ENCODE measurements around the gene TRAPPC8.
"Not testable (repeated sequence)": the region's sequence is repeated elsewhere in the genome, so short reads cannot be mapped to it uniquely, and the experiment has no call there.

Gene TRAPPC8

GRCh38 chr18:31941010-31941809 lies 1.7 kb downstream of the TRAPPC8 start:
- no peak for DNase-seq

DNA sequence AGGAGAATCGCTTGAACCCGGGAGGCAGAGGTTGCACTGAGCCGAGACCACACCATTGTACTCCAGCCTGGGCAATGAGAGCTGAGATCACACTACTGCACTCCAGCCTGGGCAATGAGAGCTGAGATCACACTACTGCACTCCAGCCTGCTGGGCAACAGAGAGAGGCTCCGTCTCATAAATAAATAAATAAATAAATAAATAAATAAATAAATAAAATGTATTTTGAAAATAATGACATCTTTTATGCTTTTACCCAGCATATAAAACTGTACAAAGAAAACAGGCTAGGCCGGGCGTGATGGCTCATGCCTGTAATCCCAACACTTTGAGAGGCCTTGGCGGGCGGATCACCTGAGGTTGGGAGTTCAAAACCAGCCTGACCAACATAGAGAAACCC lies 8.2 kb downstream of the TRAPPC8 start:
- not testable (repeated sequence) for DNase-seq

DNA sequence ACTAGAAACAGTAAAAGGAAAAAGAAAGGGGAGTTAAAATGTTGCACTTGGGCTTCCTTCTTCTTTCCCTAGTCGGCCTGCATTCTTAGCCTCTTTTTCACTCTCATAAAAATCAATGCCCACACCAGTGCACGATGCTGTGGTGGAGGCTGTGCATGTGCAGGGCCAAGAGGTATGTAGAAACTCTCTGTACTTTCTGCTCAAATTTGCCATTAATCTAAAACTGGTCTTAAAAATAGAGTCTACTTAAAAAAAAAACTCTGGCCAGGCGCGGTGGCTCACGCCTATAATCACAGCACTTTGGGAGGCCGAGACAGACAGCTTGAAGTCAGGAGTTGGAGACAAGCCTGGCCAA lies 11.1 kb downstream of the TRAPPC8 start:
- no peak for DNase-seq

DNA sequence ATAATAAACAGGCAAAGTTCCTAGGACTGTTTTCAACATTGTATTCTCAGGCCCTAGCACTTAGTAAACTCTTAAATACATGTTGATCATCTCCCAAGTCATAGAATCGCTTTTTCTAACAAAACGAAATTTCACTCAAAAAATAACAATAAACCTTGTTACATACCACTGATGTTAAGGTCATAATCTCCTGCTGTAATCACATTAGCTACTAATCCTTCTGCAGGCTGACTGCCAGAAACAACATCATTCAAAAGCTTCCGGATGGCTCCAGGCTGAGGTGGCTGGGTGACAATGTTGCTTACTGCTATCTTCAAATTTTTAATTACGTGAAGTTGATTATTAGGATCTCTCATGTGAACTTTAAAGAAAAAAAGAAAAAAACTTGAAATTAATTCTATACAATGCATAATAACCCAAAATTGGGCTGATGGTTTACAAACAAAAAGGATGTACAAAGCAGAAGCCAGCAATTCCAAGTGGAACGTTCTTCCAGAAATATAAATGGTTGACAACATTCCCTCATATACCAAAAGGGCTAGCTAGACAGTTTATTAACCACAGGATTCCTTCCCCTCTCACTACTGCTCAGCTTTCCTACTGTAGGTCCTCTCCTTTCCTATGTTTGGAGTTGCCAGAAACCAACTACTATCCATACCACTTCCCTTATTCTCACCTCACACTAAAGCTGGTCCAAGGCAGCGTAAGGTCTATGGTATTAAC lies 11.6 kb downstream of the TRAPPC8 start:
- DNase-seq = no peak

GRCh38 chr18:31929273-31929672 lies 13.7 kb downstream of the TRAPPC8 start:
- DNase-seq = no peak

DNA sequence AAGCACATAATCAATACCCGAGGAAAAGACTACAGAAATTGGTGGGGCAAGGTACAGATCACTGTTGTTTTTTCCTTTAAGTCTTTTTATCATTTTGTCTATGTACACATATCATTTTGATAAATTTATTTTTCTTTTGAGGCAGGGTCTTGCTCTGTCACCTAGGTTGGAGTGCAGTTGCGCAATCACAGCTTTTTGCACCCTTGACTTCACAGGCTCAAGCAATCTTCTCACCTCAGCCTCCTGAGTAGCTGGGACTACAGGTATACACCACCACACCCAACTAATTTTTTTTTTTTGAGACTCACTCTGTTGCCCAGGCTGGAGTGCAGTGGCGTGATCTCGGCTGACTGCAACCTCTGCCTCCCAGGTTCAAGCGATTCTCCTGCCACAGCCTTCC lies 15.9 kb downstream of the TRAPPC8 start:
- DNase-seq = not testable (repeated sequence)

GRCh38 chr18:31920277-31920676 lies 22.7 kb downstream of the TRAPPC8 start:
- no peak for DNase-seq

GRCh38 chr18:31919366-31919765 lies 23.6 kb downstream of the TRAPPC8 start:
- DNase-seq = not testable (repeated sequence)

DNA sequence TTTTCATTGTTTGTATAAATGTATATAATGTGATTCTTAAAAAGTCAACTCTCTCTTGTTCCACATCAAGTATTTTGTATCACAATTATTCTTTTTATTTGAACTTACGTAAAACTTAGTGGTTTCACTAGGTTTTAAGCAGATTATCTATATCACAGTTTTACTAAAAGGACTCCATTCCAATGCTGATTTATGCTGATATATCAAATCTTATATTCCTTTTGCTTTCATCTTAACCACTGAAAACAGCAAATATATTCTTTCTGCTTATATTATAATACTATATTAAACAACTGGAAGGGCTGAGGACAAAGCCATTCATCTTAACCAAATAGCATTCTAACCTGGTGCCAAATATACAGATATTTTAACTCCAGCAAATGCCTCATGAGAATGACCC lies 24.2 kb downstream of the TRAPPC8 start:
- DNase-seq = no peak

DNA sequence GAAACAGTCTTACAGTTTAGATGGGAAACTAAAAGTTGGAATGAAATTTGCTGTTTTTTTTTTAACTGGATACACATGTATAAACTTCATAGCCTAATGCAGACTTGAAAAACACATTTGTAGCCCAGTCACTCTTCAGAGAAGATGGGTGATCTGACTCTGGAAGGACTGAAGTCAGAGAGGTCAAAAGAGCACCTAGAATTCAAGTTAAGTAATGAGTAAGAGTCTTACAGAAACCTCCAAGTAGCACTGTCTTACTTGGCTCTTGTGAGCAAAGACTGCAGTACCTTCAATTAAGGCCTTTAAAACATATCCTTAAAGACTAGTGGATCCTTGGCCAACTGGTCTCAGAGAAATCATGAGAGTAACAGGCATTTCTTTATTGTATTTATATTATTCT lies 41.9 kb downstream of the TRAPPC8 start:
- DNase-seq = no peak

DNA sequence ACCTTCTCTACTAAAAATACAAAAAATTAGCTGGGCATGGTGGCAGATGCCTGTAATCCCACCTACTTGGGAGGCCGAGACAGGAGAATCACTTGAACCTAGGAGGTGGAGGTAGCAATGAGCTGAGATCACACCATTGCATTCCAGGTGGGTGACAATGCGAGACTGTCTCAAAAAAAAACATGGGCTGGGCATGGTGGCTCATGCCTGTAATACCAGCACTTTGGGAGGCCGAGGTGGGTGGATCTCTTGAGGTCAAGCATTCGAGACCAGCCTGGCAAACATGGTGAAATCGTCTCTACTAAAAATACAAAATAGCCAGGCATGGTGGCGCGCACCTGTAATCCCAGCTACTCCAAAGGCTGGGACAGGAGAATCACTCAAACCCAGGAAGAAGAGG lies 43.2 kb downstream of the TRAPPC8 start:
- DNase-seq = not testable (repeated sequence)

DNA sequence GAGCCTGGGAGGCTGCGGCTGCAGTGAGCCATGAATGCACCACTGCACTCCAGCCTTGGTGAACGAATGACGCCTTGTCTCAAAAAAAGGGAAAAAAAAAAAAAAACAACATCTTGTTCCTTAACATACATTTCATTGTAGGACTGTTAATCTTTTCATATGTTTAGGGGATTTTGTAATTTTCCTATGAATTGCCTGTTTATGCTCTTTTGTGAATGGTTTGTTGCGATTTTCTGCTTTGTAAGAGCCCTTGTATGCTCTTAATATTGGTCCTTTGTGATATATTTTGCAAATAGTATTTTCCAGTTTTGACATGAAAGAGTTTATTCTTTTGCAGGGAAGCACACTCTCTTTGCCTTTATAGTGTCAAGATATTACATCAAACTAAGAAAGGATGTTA lies 50.0 kb downstream of the TRAPPC8 start:
- no peak for DNase-seq

DNA sequence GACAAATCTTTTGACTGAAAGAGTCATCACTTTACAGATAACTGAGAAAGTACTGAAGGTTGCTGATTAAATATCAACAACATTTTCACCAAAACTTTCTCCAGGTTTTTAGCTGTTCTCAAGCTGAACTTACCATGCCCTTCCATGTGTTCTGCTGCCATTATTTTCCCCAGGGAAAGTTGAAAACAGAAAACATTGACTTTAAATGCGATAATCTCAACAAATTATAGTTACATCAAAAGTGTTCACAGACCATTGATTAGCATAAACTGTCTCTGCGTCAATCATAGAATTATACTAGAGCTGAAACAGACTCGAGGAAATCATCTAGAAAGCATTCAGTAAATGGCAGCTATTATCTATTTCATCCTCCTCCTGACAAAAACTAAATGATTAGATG lies 51.4 kb downstream of the TRAPPC8 start:
- no peak for DNase-seq

- DNase-seq = no peak
These were observed 58.9 kb downstream of the TRAPPC8 start for GRCh38 chr18:31884020-31884419.

DNA sequence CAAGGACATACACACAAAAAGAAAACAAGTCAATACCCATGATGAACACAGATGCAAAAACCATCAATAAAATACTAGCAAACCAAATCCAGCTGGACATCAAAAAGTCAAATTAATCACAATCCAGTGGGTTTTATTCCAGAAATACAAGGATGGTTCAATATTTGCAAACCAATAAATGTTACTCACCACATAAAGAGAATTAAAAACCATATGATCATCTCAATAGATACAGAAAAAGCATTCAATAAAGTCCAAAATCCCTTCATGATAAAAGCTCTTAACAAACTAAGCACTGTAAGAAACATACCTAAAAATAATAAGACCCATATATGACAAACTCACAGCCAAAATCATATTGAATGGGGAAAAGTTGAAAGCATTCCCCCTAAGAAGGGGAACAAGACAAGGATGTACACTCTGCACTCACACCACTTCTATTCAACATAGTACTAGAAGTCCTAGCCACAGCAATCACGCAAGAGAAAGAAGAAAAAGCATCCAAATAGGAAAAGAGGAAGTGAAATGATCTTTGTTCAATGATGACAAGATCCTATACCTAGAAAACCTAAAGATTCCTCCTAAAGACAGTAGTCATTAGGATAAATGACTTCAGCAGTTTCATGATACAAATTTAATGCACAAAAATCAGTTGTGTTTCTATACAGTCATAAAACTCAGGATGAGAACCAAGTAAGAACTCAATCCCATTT lies 62.6 kb downstream of the TRAPPC8 start:
- no peak for DNase-seq

DNA sequence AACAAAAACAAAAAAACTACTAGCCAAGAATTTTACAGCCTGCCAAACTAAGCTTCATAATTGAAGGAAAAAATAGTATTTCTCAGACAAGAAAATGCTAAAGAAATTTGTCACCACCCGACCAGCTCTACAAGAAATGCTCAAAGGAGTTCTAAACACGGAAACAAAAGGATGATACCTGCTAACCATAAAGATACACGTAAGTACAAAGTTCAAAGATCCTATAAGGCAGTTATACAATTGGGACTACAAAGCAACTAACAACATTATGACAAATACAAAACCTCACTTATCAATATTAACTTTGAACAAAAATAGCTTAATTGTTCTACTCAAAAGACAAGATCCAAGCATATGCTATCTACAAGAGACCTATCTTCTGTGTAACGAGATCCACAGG lies 64.6 kb downstream of the TRAPPC8 start:
- no peak for DNase-seq

DNA sequence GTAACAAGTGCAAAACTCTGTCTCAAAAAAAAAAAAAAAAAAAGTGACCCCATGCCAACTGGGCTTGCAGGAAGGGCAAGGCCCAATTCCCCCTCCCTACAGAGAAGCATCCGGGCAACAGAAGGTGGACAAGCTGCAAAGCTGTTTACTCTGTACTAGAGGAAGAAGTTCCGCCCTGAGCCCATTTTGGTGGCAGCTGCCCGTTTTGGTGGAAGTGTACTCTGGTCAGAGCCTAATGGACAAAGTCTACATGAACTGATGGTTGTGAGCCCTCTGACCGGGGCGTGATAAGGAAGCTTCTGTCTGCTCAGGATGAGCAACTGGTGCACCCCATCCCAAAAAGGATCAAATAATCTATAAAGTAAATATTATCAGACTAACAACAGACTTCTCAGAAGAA lies 65.0 kb downstream of the TRAPPC8 start:
- no peak for DNase-seq

DNA sequence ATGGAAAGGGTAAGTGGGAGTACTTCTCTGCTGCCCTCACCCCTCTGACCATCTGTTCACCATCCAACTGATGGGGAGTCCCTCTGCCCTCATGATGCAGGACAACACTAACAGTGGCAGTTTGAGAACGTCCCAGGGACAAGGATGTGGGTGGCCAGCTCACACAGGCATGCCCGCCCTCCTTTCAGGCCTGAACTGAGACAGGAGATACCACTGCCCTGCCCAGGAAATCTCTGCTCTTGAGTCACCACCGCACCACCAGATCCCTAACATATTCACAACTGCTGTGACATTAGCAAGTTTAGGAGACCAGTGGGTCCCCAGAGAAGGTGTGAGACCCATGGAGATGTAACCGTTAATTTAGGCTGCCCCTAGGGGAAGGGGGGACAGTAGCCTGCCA lies 66.2 kb downstream of the TRAPPC8 start:
- no peak for DNase-seq

- no peak for DNase-seq
These were observed 67.6 kb downstream of the TRAPPC8 start for GRCh38 chr18:31875301-31875700.

DNA sequence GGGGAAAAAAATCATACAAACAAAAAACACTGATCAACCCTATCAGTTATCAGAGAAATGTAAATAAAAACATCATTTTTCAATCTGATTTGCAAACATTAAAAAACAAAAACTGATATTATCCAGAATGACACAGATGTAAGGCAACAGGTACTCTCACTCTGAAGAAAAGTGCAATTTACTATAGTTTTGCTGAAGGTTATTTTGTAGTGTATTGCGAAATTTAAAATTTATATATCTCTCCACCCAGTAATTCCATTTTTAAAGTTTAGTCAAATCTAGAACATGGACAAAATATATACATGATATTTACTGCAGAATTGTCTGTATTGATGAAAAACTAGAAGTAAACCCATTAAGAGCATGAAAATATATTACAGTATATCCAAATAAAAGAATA lies 79.8 kb downstream of the TRAPPC8 start:
- no peak for DNase-seq

DNA sequence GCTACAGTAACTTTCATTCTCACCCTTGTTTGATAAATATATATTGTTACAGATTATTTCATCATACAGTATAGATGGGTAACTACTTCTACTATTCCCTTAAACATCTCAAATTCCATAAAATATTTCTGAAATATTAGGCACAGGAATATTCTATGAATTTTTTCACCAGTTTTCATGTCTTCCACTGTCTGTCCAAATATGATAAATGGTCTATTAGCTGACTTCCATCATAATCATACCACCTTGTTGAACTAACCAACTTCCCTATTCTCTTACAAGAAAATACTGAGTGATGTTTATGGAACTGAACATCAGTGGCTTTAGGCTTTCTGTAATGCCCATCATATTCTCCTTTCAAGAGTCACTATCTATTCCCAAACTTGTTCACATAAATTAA lies 82.4 kb downstream of the TRAPPC8 start:
- DNase-seq = no peak

DNA sequence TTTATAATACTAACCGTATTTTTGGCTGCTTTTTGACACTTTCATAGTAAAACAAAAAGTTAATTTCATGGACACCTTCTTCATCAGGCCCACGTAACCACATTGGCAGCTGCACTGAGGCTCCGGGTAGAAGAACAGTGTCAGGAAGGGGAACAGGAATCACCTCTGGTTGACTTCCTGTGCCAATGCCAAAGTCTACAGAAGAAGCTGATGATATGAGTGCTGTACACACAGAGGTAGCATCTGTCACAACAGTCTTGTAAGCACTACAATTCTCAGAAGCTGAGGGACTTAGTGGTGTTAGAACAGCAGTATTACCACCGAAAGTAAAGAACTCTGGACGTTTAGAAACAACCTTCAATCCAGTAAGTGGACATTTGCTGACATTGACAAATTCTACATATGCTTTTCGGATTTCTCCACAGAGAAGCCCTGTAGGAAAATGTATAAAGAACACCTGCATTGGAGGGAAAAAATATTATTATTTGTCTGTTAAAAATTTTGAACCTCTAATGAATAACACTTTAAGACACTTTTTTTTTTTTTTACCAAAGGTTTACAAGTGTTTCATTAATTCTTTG lies 85.3 kb downstream of the TRAPPC8 start:
- DNase-seq = no peak

DNA sequence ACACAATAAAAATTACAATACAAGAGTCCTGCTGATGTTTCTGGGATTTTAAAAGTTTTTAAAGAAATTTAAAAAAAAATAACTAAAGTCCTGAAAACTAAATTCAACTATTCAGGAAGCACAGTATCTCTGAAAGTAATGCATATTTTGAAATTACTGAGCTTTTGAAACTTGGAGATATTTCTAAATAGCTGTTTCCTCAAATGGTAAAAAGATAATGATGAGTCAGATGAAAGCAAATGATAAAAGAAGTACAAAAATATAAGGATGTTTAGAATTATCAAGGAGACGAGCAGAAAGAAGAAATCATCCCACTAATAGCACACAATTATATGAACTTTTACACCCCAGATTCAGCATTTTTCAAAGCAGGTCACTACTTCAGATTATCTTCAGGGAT lies 92.1 kb downstream of the TRAPPC8 start:
- no peak for DNase-seq

- DNase-seq = no peak
These were observed 102.4 kb downstream of the TRAPPC8 start for GRCh38 chr18:31840499-31840898.

Data from activated CD4-positive, alpha-beta T cell treated with anti-CD3 and anti-CD28 coated beads, Interleukin-10, Interleukin-2, amounts not matched to agents 100 ng/mL and 50 ng/mL, durations not matched to agents 16 hours and 8 hours (primary cell).